GM13977 (cell line): Measurements from ENCODE around the gene PADI4.
"Not testable (repeated sequence)": the region's sequence is repeated elsewhere in the genome, so short reads cannot be mapped to it uniquely, and the experiment has no call there.

Experiments used
- DNase-seq: peaks from one replicate; pipeline ENCODE4 v3.0.0; 2012; ENCODE audit warnings: low spot score
- in situ Hi-C: fragments of 300-500 bp; cut with MboI; formaldehyde crosslinking; loops from one replicate; pipeline ENCODE4 v1.12.0; 2022; ENCODE audit warnings: low sequenced_read_pairs, low pct_unique_long_range_greater_than_20kb, mixed read lengths, inconsistent platforms; ENCODE audit not compliant: unreplicated experiment
- TF ChIP-seq, protein P1 (sequence below): IDR thresholded peaks from 2 replicates; pipeline ENCODE4 v1.5.1; 2012; ENCODE audit warnings: mild to moderate bottlenecking, control low read depth; ENCODE audit not compliant: insufficient read depth; ENCODE audit errors: extremely low read depth, missing control alignments

PADI4 gene

DNA sequence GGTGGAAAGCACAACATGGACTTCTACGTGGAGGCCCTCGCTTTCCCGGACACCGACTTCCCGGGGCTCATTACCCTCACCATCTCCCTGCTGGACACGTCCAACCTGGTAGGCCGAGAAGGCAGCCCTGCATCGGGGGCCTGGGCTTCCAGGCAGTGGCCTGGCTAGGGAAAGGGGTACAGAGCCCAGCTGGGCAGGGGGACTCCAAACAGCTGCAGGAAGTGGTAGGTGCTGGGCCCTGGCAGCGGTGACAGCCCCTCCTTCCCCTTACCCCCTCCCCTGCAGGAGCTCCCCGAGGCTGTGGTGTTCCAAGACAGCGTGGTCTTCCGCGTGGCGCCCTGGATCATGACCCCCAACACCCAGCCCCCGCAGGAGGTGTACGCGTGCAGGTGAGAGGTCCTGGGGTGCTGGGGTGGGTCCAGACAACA lies 34.0 kb downstream of the PADI4 start:
- TF ChIP-seq, protein P1, sequence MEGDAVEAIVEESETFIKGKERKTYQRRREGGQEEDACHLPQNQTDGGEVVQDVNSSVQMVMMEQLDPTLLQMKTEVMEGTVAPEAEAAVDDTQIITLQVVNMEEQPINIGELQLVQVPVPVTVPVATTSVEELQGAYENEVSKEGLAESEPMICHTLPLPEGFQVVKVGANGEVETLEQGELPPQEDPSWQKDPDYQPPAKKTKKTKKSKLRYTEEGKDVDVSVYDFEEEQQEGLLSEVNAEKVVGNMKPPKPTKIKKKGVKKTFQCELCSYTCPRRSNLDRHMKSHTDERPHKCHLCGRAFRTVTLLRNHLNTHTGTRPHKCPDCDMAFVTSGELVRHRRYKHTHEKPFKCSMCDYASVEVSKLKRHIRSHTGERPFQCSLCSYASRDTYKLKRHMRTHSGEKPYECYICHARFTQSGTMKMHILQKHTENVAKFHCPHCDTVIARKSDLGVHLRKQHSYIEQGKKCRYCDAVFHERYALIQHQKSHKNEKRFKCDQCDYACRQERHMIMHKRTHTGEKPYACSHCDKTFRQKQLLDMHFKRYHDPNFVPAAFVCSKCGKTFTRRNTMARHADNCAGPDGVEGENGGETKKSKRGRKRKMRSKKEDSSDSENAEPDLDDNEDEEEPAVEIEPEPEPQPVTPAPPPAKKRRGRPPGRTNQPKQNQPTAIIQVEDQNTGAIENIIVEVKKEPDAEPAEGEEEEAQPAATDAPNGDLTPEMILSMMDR: no peak
- in situ Hi-C loops: no loop called here
- DNase-seq: no peak

GRCh38 chr1:17345506-17345905 lies 37.5 kb downstream of the PADI4 start:
- DNase-seq, in situ Hi-C loops: not testable (repeated sequence)

- DNase-seq: no peak
- in situ Hi-C loops: no loop called here
- TF ChIP-seq, protein P1: no peak
Observed at GRCh38 chr1:17346046-17346789, 38.2 kb downstream of the PADI4 start.

- in situ Hi-C loops: no loop called here
- TF ChIP-seq, protein P1: no peak
- no peak for DNase-seq
Observed at GRCh38 chr1:17347769-17348592, 40.0 kb downstream of the PADI4 start.

- TF ChIP-seq, protein P1: no peak
- DNase-seq: peak; percentile 58
- in situ Hi-C loops: no loop called here
Observed at GRCh38 chr1:17348593-17349234, 40.7 kb downstream of the PADI4 start.

- DNase-seq: no peak
- TF ChIP-seq, protein P1: no peak
- in situ Hi-C loops: no loop called here
Observed at GRCh38 chr1:17350083-17350482, 42.1 kb downstream of the PADI4 start.

- in situ Hi-C loops: no loop called here
- TF ChIP-seq, protein P1: no peak
- no peak for DNase-seq
Observed at GRCh38 chr1:17350928-17351446, 43.0 kb downstream of the PADI4 start.
